COLO829 (cell line): Measurements from ENCODE around the gene POLD1.
"Not testable (repeated sequence)": the region's sequence is repeated elsewhere in the genome, so short reads cannot be mapped to it uniquely, and the experiment has no call there.

Experiments
- DNase-seq: peaks from one replicate; pipeline ENCODE4 v3.0.0; 2012; ENCODE audit warnings: low spot score

POLD1 gene

GRCh38 chr19:50435627-50436026 lies 51.5 kb downstream of the POLD1 start:
- no peak for DNase-seq

- no peak for DNase-seq
These were observed 53.8 kb downstream of the POLD1 start for GRCh38 chr19:50437862-50438449.

GRCh38 chr19:50439130-50439529 lies 55.0 kb downstream of the POLD1 start:
- DNase-seq: not testable (repeated sequence)

GRCh38 chr19:50444059-50444458 lies 59.9 kb downstream of the POLD1 start:
- no peak for DNase-seq

- DNase-seq: no peak
These were observed 62.9 kb downstream of the POLD1 start for GRCh38 chr19:50447053-50447452.

GRCh38 chr19:50447750-50448149 lies 63.6 kb downstream of the POLD1 start:
- DNase-seq: no peak

GRCh38 chr19:50449236-50449899 lies 65.2 kb downstream of the POLD1 start:
- peak; percentile 26 for DNase-seq

- no peak for DNase-seq
These were observed 66.4 kb downstream of the POLD1 start for GRCh38 chr19:50450369-50451222.

GRCh38 chr19:50451223-50451534 lies 67.0 kb downstream of the POLD1 start:
- no peak for DNase-seq

- no peak for DNase-seq
These were observed 69.1 kb downstream of the POLD1 start for GRCh38 chr19:50453243-50453642.

- no peak for DNase-seq
These were observed 71.8 kb downstream of the POLD1 start for GRCh38 chr19:50455992-50456391.

- DNase-seq: no peak
These were observed 73.2 kb downstream of the POLD1 start for GRCh38 chr19:50457300-50457699.

GRCh38 chr19:50458396-50459066 lies 74.4 kb downstream of the POLD1 start:
- DNase-seq: no peak

GRCh38 chr19:50459067-50459456 lies 74.9 kb downstream of the POLD1 start:
- DNase-seq: no peak

- no peak for DNase-seq
These were observed 75.5 kb downstream of the POLD1 start for GRCh38 chr19:50459638-50460037.

- DNase-seq: peak; percentile 43
These were observed 76.1 kb downstream of the POLD1 start for GRCh38 chr19:50460161-50460765.

- DNase-seq: peak; percentile 95
These were observed 77.1 kb downstream of the POLD1 start for GRCh38 chr19:50461066-50461875.

- DNase-seq: no peak
These were observed 78.8 kb downstream of the POLD1 start for GRCh38 chr19:50462970-50463369.

GRCh38 chr19:50464348-50464747 lies 80.2 kb downstream of the POLD1 start:
- no peak for DNase-seq

GRCh38 chr19:50465000-50465399 lies 80.9 kb downstream of the POLD1 start:
- DNase-seq: no peak

- no peak for DNase-seq
These were observed 82.0 kb downstream of the POLD1 start for GRCh38 chr19:50465986-50466705.
